K562 (cell line): ENCODE results near the gene DMWD. TPM values are rescaled to one million over a fixed set of nuclear protein-coding genes. Genes with fewer than 3 reads are reported as not detected.
A peak's percentile ranks its signal among the peaks of the same experiment; 100 is the strongest.

Experiments
- C11orf30 ChIP-seq: fragments of 450-650 bp; IDR thresholded peaks from 2 replicates; pipeline ENCODE4 v1.6.1; 2016; ENCODE audit warnings: low read depth, mild to moderate bottlenecking
- CBFA2T3 ChIP-seq: fragments of 450-650 bp; IDR thresholded peaks from 2 replicates; pipeline ENCODE4 v1.6.1; 2017
- CEBPG ChIP-seq, 3 experiments: fragments of 200-800 bp in 1 of 3; sonication (Bioruptor generic) in 1 of 3; sonication (generic) in 1 of 3; formaldehyde crosslinking in 1 of 3; IDR thresholded peaks in 2 of 3; conservative IDR thresholded peaks in 1 of 3; 2 replicates each; pipeline versions ENCODE4 v1.6.1 to v1.8.0; 2016 to 2022; ENCODE audit warnings: missing compliant biosample characterization in 2 of 3, missing genetic modification characterization in 2 of 3, mild to moderate bottlenecking in 1 of 3, missing genetic modification reagents in 1 of 3
- EP400 ChIP-seq: fragments of 450-650 bp; IDR thresholded peaks from 2 replicates; pipeline ENCODE4 v1.6.1; 2017; ENCODE audit warnings: antibody characterized with exemption, mild to moderate bottlenecking, moderate library complexity
- GTF2E2 ChIP-seq: fragments of 200-800 bp; sonication (Bioruptor generic); IDR thresholded peaks from 2 replicates; pipeline ENCODE4 v1.6.1; 2016; ENCODE audit warnings: missing genetic modification characterization, missing compliant biosample characterization
- MYC ChIP-seq, 2 experiments: fragments of 250-450 bp in 1 of 2; sonication (Bioruptor Pico) in 1 of 2; IDR thresholded peaks; 2 replicates each; pipeline versions ENCODE4 v1.5.1 to v1.6.1; 2012 to 2021; ENCODE audit warnings: low read depth in 2 of 2, borderline replicate concordance in 1 of 2, improper control_type of control experiment in 1 of 2, low read length in 1 of 2, mild to moderate bottlenecking in 1 of 2, moderate library complexity in 1 of 2
- NFATC3 ChIP-seq: fragments of 450-650 bp; IDR thresholded peaks from 2 replicates; pipeline ENCODE4 v1.6.1; 2017; ENCODE audit warnings: mild to moderate bottlenecking
- POLR2AphosphoS5 ChIP-seq: IDR thresholded peaks from 2 replicates; pipeline ENCODE4 v1.6.1; 2011; ENCODE audit warnings: mild to moderate bottlenecking, low read depth, low read length, moderate library complexity; ENCODE audit not compliant: control insufficient read depth, insufficient read depth
- PTRF ChIP-seq: fragments of 450-650 bp; IDR thresholded peaks from 2 replicates; pipeline ENCODE4 v1.6.1; 2016; ENCODE audit warnings: mild to moderate bottlenecking, missing genetic modification characterization, missing compliant biosample characterization
- RAD51 ChIP-seq: fragments of 450-650 bp; IDR thresholded peaks from 2 replicates; pipeline ENCODE4 v1.7.1; 2016; ENCODE audit warnings: low read depth, mild to moderate bottlenecking, borderline replicate concordance
- RBFOX2 ChIP-seq: fragments of 200-400 bp; formaldehyde crosslinking; IDR thresholded peaks from 2 replicates; pipeline ENCODE4 v1.6.1; 2017; ENCODE audit warnings: low read depth, mild to moderate bottlenecking, low read length, moderate library complexity
- SMAD4 ChIP-seq: fragments of 250-450 bp; sonication (Bioruptor Pico); conservative IDR thresholded peaks from 2 replicates; pipeline ENCODE4 v1.8.0; 2021; ENCODE audit warnings: inconsistent platforms, mild to moderate bottlenecking, moderate library complexity
- SNIP1 ChIP-seq: fragments of 450-650 bp; IDR thresholded peaks from 2 replicates; pipeline ENCODE4 v1.7.1; 2017; ENCODE audit warnings: low read depth, mild to moderate bottlenecking
- polyA plus RNA-seq, 8 experiments: library from polyadenylated mRNA; depleted of rRNA in 4 of 8; stranded (reverse) in 5 of 8; unstranded in 3 of 8; fragments of >200 nt; fragmentation: Nextera tagmentation in 2 of 8; fragmentation: Illumina TruSeq in 1 of 8; extraction: Ambion mirVana in 2 of 8; extraction: Trizol in 1 of 8; gene quantifications; 2 replicates each; pipeline versions ENCODE4 v1.2.1 to v1.2.3, GENCODE V29; 2011 to 2014; ENCODE audit warnings: inconsistent platforms in 1 of 8, missing spikeins in 1 of 8
- total RNA-seq, 7 experiments: library from RNA; depleted of rRNA in 6 of 7; stranded (reverse); fragments of >200 nt in 6 of 7; fragmentation: Illumina TruSeq in 2 of 7; extraction: Trizol in 2 of 7; gene quantifications; 2 replicates each; pipeline versions ENCODE4 v1.2.1 to v1.2.3, GENCODE V29; 2011 to 2021; ENCODE audit warnings: low replicate concordance in 1 of 7
- TF ChIP-seq, protein P1 (sequence below): fragments of 200-800 bp; sonication (Bioruptor generic); IDR thresholded peaks from 2 replicates; pipeline ENCODE4 v1.6.1; 2016; ENCODE audit warnings: missing genetic modification characterization, missing compliant biosample characterization
- TF ChIP-seq, protein P2 (sequence below): fragments of 200-800 bp; sonication (Bioruptor generic); IDR thresholded peaks from 2 replicates; pipeline ENCODE4 v1.6.1; 2017; ENCODE audit warnings: missing genetic modification characterization, missing compliant biosample characterization
- TF ChIP-seq, protein P3 (sequence below): sonication (generic); formaldehyde crosslinking; IDR thresholded peaks from 2 replicates; pipeline ENCODE4 v1.9.0; 2022; ENCODE audit warnings: mild to moderate bottlenecking, missing genetic modification reagents
- TF ChIP-seq, protein P4 (sequence below): fragments of 250-450 bp; sonication (Bioruptor Pico); IDR thresholded peaks from 2 replicates; pipeline ENCODE4 v1.4.0; 2020

Gene DMWD
- total and polyA plus RNA-seq, 9 of the 15 experiments (the other 6 are each of a cell fraction or from before 2014, with no cell fraction given) = 4.7 to 54.6 (median 19.0) TPM

DNA sequence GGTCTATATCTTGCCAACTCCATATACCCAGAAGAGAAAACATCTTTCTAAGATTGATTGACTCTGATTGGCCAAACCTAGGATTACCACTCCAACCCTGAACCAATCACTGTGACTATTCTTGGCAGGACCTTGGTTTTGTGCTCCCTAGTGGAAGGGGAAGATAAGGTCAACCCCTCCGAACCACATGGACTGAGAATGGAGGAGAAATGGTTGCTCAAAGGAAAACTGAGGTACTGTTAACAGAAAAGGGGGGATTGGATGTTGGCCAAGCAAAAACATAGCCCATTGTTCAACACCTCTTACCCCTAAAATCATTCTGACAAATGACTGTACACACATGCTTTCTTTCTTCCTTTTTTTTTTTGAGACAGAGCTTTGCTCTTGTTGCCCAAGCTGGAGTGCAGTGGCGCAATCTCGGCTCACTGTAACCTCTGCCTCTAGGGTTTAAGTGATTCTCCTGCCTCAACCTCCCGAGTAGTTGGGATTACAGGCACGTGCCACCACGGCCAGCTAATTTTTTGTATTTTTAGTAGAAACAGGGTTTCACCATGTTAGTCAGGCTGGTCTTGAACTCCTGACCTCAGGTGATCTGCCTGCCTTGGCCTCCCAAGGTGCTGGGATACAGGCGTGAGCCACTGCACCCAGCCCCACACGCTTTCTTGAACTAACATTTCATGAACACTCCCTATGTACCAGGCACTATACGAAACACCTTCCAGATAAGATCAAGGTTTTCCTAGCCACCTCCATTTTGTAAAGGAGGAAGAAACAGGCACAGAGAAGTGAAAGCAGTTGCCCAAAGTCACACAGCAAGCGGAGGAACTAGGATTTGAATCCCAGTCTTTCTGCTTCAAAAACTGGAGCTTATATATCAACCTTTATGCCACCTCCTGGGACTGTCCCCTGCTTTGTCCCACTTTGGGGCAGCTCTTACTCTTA lies 52.9 kb downstream of the DMWD start (continued):
- TF ChIP-seq, protein P1, sequence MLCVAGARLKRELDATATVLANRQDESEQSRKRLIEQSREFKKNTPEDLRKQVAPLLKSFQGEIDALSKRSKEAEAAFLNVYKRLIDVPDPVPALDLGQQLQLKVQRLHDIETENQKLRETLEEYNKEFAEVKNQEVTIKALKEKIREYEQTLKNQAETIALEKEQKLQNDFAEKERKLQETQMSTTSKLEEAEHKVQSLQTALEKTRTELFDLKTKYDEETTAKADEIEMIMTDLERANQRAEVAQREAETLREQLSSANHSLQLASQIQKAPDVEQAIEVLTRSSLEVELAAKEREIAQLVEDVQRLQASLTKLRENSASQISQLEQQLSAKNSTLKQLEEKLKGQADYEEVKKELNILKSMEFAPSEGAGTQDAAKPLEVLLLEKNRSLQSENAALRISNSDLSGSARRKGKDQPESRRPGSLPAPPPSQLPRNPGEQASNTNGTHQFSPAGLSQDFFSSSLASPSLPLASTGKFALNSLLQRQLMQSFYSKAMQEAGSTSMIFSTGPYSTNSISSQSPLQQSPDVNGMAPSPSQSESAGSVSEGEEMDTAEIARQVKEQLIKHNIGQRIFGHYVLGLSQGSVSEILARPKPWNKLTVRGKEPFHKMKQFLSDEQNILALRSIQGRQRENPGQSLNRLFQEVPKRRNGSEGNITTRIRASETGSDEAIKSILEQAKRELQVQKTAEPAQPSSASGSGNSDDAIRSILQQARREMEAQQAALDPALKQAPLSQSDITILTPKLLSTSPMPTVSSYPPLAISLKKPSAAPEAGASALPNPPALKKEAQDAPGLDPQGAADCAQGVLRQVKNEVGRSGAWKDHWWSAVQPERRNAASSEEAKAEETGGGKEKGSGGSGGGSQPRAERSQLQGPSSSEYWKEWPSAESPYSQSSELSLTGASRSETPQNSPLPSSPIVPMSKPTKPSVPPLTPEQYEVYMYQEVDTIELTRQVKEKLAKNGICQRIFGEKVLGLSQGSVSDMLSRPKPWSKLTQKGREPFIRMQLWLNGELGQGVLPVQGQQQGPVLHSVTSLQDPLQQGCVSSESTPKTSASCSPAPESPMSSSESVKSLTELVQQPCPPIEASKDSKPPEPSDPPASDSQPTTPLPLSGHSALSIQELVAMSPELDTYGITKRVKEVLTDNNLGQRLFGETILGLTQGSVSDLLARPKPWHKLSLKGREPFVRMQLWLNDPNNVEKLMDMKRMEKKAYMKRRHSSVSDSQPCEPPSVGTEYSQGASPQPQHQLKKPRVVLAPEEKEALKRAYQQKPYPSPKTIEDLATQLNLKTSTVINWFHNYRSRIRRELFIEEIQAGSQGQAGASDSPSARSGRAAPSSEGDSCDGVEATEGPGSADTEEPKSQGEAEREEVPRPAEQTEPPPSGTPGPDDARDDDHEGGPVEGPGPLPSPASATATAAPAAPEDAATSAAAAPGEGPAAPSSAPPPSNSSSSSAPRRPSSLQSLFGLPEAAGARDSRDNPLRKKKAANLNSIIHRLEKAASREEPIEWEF (CRISPR knock-in tag) = no peak
- TF ChIP-seq RBFOX2 (peak; percentile 63), POLR2AphosphoS5 (peak; percentile 81), GTF2E2 (tag) (peak; percentile 73; the same call in 1 of the 2 replicates), CBFA2T3 (peak; percentile 55), MYC (IDR thresholded peaks at IDR 0.05; ENCODE audit: low read depth, low read length) (peak; percentile 99), MYC (CRISPR knock-in tag; IDR thresholded peaks at IDR 0.05; ENCODE audit: borderline replicate concordance, low read depth) (peak; percentile 84; the same call in 1 of the 2 replicates), EP400 (peak; percentile 98), CEBPG (CRISPR knock-in tag; IDR thresholded peaks at IDR 0.05) (peak; percentile 71), CEBPG (tag; conservative IDR thresholded peaks at IDR 0.05 in 1 of 2, IDR thresholded peaks at IDR 0.05 in 1 of 2) (peak; percentile 88 to 91), RAD51 (0 out of 2 replicates have a peak, but pooled peaks have one; percentile 6), SNIP1 (no peak), NFATC3 (0 out of 2 replicates have a peak, but pooled peaks have one; percentile 25), SMAD4 (0 out of 2 replicates have a peak, but pooled peaks have one; percentile 48), C11orf30 (peak; percentile 27; the same call in 1 of the 2 replicates), PTRF (tag) (peak; percentile 22; the same call in 1 of the 2 replicates)
- TF ChIP-seq, protein P2, sequence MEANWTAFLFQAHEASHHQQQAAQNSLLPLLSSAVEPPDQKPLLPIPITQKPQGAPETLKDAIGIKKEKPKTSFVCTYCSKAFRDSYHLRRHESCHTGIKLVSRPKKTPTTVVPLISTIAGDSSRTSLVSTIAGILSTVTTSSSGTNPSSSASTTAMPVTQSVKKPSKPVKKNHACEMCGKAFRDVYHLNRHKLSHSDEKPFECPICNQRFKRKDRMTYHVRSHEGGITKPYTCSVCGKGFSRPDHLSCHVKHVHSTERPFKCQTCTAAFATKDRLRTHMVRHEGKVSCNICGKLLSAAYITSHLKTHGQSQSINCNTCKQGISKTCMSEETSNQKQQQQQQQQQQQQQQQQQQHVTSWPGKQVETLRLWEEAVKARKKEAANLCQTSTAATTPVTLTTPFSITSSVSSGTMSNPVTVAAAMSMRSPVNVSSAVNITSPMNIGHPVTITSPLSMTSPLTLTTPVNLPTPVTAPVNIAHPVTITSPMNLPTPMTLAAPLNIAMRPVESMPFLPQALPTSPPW = peak; percentile 57
- TF ChIP-seq, protein P3, sequence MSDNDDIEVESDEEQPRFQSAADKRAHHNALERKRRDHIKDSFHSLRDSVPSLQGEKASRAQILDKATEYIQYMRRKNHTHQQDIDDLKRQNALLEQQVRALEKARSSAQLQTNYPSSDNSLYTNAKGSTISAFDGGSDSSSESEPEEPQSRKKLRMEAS (CRISPR knock-in tag) = peak; percentile 78; the same call in 1 of the 2 replicates
- TF ChIP-seq, protein P4, sequence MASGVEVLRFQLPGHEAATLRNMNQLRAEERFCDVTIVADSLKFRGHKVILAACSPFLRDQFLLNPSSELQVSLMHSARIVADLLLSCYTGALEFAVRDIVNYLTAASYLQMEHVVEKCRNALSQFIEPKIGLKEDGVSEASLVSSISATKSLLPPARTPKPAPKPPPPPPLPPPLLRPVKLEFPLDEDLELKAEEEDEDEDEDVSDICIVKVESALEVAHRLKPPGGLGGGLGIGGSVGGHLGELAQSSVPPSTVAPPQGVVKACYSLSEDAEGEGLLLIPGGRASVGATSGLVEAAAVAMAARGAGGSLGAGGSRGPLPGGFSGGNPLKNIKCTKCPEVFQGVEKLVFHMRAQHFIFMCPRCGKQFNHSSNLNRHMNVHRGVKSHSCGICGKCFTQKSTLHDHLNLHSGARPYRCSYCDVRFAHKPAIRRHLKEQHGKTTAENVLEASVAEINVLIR (CRISPR knock-in tag) = no peak
